Ovary (tissue), 3 donors: ENCODE data around the gene SART1.

ENCODE experiments used
- CTCF ChIP-seq, 3 donors: fragments of 450-650 bp in 2 of 3; fragments of 200-600 bp in 1 of 3; IDR thresholded peaks; one replicate each; pipeline versions ENCODE4 v1.5.1 to v1.8.0; 2016 to 2022; ENCODE audit warnings: antibody characterized with exemption in 3 of 3, mild to moderate bottlenecking in 1 of 3
- EP300 ChIP-seq: sonication (generic); formaldehyde crosslinking; IDR thresholded peaks from one replicate; pipeline ENCODE4 v1.6.1; 2017; ENCODE audit warnings: antibody characterized with exemption
- donor health status: DM: no; HTN: no; CAD: no.

- TF ChIP-seq CTCF (IDR thresholded peaks at IDR 0.05) (no peak), EP300 (no peak)
These were observed 3.4 kb downstream of the SART1 start for GRCh38 chr11:65964906-65965305.
